HS-27A (cell line): Measurements from ENCODE around the gene PPP2R5C.

ENCODE experiments used
- DNase-seq: peaks from one replicate; pipeline ENCODE4 v3.0.0-alpha.2; 2012; ENCODE audit warnings: low read depth, missing footprints

PPP2R5C gene

GRCh38 chr14:101814934-101815333 is 53.4 kb downstream of the PPP2R5C start:
- no peak for DNase-seq

- DNase-seq, result no peak
Measured at GRCh38 chr14:101815994-101816393, 54.5 kb downstream of the PPP2R5C start.

- DNase-seq, result no peak
Measured at GRCh38 chr14:101817501-101818001, 56.0 kb downstream of the PPP2R5C start.

GRCh38 chr14:101819251-101819990 is 57.9 kb downstream of the PPP2R5C start:
- no peak for DNase-seq

- DNase-seq, result no peak
Measured at GRCh38 chr14:101820283-101820798, 58.8 kb downstream of the PPP2R5C start.

- no peak for DNase-seq
Measured at GRCh38 chr14:101821528-101821927, 60.0 kb downstream of the PPP2R5C start.

GRCh38 chr14:101823066-101823465 is 61.6 kb downstream of the PPP2R5C start:
- DNase-seq, result no peak

- DNase-seq, result no peak
Measured at GRCh38 chr14:101823511-101824120, 62.1 kb downstream of the PPP2R5C start.

GRCh38 chr14:101824339-101824727 is 62.8 kb downstream of the PPP2R5C start:
- no peak for DNase-seq

GRCh38 chr14:101825797-101826196 is 64.3 kb downstream of the PPP2R5C start:
- DNase-seq, result no peak

- no peak for DNase-seq
Measured at GRCh38 chr14:101826351-101826750, 64.8 kb downstream of the PPP2R5C start.

GRCh38 chr14:101827286-101827685 is 65.8 kb downstream of the PPP2R5C start:
- DNase-seq, result no peak

- no peak for DNase-seq
Measured at GRCh38 chr14:101828046-101828445, 66.5 kb downstream of the PPP2R5C start.

GRCh38 chr14:101830271-101830670 is 68.8 kb downstream of the PPP2R5C start:
- no peak for DNase-seq

GRCh38 chr14:101833045-101833444 is 71.5 kb downstream of the PPP2R5C start:
- no peak for DNase-seq

GRCh38 chr14:101834397-101834796 is 72.9 kb downstream of the PPP2R5C start:
- DNase-seq, result no peak

- no peak for DNase-seq
Measured at GRCh38 chr14:101834800-101835547, 73.5 kb downstream of the PPP2R5C start.

GRCh38 chr14:101835566-101835965 is 74.1 kb downstream of the PPP2R5C start:
- DNase-seq, result no peak

- DNase-seq, result no peak
Measured at GRCh38 chr14:101836135-101836534, 74.6 kb downstream of the PPP2R5C start.

- no peak for DNase-seq
Measured at GRCh38 chr14:101838476-101838875, 77.0 kb downstream of the PPP2R5C start.

GRCh38 chr14:101839236-101839635 is 77.7 kb downstream of the PPP2R5C start:
- no peak for DNase-seq

GRCh38 chr14:101839661-101840060 is 78.2 kb downstream of the PPP2R5C start:
- DNase-seq, result no peak
